Measurements from ENCODE around the gene TYW3.
"Not testable (repeated sequence)": the region's sequence is repeated elsewhere in the genome, so short reads cannot be mapped to it uniquely, and the experiment has no call there.

The TYW3 gene

GRCh38 chr1:74731399-74732052, 1.4 kb upstream of the TYW3 start:
- no peak for DNase-seq

GRCh38 chr1:74732071-74732946, 643 bp upstream of the TYW3 start:
- DNase-seq, result not testable (repeated sequence)

- no peak for DNase-seq
Observed at GRCh38 chr1:74733604-74734484, 892 bp downstream of the TYW3 start.

GRCh38 chr1:74737333-74737732, 4.4 kb downstream of the TYW3 start:
- DNase-seq, result no peak

GRCh38 chr1:74740307-74740980, 7.5 kb downstream of the TYW3 start:
- not testable (repeated sequence) for DNase-seq

GRCh38 chr1:74745247-74745646, 12.3 kb downstream of the TYW3 start:
- not testable (repeated sequence) for DNase-seq

- no peak for DNase-seq
Observed at GRCh38 chr1:74748960-74749359, 16.0 kb downstream of the TYW3 start.

- no peak for DNase-seq
Observed at GRCh38 chr1:74753104-74753503, 20.2 kb downstream of the TYW3 start.

GRCh38 chr1:74755475-74755874, 22.5 kb downstream of the TYW3 start:
- DNase-seq, result no peak

- DNase-seq, result not testable (repeated sequence)
Observed at GRCh38 chr1:74756650-74757049, 23.7 kb downstream of the TYW3 start.

- no peak for DNase-seq
Observed at GRCh38 chr1:74763807-74764206, 30.9 kb downstream of the TYW3 start.

- DNase-seq, result no peak
Observed at GRCh38 chr1:74766579-74766978, 33.6 kb downstream of the TYW3 start.

GRCh38 chr1:74767490-74767889, 34.5 kb downstream of the TYW3 start:
- DNase-seq, result no peak

- no peak for DNase-seq
Observed at GRCh38 chr1:74771913-74772515, 39.1 kb downstream of the TYW3 start.

- DNase-seq, result no peak
Observed at GRCh38 chr1:74772945-74773344, 40.0 kb downstream of the TYW3 start.

GRCh38 chr1:74773582-74773981, 40.6 kb downstream of the TYW3 start:
- no peak for DNase-seq

GRCh38 chr1:74775735-74776134, 42.8 kb downstream of the TYW3 start:
- DNase-seq, result no peak

GRCh38 chr1:74777525-74777924, 44.6 kb downstream of the TYW3 start:
- DNase-seq, result no peak

- DNase-seq, result no peak
Observed at GRCh38 chr1:74779750-74780149, 46.8 kb downstream of the TYW3 start.

GRCh38 chr1:74780594-74780993, 47.6 kb downstream of the TYW3 start:
- no peak for DNase-seq

- no peak for DNase-seq
Observed at GRCh38 chr1:74785944-74786343, 53.0 kb downstream of the TYW3 start.

- no peak for DNase-seq
Observed at GRCh38 chr1:74790453-74790852, 57.5 kb downstream of the TYW3 start.
